Measurements from ENCODE around the gene NLRP14.

Gene NLRP14

GRCh38 chr11:7050191-7050590 lies 29.9 kb downstream of the NLRP14 start:
- DNase-seq (ENCODE audit: low read depth), result no peak

DNA sequence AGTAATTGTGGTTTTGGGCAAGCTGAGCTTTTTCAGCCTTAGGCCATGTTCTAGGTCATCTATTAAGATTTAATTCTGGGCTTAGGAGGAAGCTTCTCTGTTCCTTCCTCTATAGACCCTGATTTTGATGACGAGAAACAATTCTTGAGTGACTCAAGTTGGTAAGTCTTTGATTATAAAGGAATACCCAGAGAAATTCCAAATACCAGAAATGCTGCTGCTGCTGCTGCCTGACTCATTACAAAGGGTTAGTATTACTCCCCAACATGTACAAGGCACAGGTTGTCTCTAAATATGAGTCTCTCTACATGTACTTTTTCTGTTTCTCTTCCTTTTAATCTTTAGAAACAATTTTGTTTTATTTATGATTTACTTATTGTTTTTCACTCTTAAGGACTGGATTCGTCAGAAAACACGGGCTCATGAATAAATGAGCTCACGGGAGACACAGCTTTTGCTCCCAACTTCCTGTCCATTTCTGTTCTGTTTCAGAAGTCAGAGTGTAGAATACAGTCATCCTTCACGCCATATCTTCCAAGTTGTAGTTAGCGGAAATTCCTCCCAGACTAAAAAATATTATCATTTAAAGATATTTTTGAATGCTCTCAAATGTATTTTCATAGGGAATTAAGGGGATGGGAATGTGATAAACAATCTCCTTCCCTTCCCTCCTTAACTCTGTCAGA lies 36.7 kb downstream of the NLRP14 start:
- DNase-seq (ENCODE audit: low read depth), result no peak

DNA sequence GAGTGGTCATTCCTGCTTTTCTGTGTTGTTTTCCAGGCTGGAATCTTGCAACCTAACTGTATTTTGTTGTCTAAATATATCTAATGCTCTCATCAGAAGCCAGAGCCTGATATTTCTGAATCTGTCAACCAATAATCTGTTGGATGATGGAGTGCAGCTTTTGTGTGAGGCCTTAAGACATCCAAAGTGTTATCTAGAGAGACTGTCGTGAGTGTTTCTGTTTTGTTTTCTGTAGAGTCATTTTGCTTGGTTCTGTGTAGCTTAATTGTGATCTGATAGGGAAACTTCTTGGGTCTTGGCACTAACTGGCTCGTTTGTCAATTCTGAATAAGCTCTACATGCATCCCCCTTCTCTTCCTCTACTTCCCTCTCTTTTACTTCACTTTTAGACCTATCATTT lies 37.4 kb downstream of the NLRP14 start:
- DNase-seq (ENCODE audit: low read depth), result no peak

DNA sequence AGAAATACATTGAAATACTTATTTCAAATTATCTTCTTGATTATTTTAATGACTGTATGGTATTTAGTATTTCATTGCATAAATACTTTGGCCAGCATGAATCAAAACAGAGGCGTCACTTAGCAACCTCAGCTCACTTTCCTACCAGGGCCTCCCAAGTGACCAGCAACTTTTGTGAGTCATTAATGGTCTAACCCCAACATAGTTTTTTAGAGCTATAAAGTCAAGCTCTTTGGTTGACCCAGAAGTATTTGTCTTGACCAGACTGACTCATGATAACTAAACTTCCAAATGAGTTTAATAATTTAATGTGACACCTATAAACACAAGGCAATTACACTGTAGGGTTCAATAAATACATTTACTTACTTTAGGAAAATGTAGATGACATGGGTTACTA lies 40.6 kb downstream of the NLRP14 start:
- DNase-seq (ENCODE audit: low read depth), result no peak

DNA sequence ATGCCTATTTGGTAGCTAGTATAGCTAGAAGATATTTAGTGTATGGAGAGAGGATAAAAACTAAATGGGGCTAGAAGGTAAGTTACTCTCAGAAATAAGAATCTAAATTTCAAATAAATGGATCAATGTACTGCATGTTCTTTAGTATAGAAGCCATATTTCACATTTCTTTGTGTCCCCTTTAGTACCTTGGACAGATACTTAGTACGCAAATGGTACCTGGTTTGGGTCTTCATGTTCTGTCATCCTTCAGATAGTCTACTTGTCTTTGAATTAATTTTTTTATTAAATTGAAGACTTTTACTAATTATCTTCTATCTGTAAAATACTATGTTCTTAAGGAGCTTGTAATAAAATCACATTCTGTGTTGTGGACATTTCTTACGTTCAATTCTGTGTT lies 42.3 kb downstream of the NLRP14 start:
- DNase-seq (ENCODE audit: low read depth), result no peak

- no peak for DNase-seq (ENCODE audit: low read depth)
Observed at GRCh38 chr11:7072401-7073028, 52.2 kb downstream of the NLRP14 start.

DNA sequence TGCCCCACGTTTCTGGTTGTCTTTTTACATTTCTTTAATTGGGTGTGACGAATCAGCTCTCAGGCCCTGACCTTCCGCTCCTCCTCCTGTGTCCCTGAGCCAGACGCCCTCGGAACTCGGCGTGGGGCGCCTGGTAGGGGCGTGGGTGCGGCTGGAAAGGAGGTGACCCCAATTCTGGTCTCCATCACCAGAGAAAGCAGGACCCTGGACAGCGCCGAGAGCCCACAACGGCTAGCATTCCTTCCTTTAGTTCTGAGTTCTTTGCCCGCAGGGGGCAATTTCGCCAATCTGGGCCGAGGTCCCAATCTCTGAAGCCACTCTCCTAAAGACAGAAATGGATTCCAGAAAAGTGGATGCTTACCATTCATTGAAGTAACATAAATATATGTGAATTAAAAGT lies 56.8 kb downstream of the NLRP14 start:
- no peak for DNase-seq (ENCODE audit: low read depth)

- DNase-seq (ENCODE audit: low read depth), result peak; percentile 18
Observed at GRCh38 chr11:7079545-7080135, 59.4 kb downstream of the NLRP14 start.

DNA sequence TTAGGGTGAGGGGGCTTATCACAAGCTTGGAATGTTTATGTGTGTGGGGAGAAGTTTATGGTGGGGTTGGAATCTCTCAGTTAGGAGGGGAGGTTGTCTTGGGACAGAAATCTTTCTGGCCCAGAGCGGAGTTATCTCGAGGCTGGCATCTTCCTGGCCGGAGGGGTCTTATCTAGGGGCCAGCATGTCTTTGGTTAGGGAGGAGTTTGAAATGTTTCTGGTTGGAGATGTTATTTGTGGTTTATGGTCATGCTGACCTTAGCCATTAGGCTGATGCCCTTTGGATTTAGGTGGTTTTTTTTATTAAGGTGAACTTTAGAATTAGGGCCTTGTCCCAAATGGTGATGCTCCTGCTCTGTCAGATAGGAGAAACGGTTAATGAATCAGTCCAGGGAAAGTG lies 60.6 kb downstream of the NLRP14 start:
- no peak for DNase-seq (ENCODE audit: low read depth)

DNA sequence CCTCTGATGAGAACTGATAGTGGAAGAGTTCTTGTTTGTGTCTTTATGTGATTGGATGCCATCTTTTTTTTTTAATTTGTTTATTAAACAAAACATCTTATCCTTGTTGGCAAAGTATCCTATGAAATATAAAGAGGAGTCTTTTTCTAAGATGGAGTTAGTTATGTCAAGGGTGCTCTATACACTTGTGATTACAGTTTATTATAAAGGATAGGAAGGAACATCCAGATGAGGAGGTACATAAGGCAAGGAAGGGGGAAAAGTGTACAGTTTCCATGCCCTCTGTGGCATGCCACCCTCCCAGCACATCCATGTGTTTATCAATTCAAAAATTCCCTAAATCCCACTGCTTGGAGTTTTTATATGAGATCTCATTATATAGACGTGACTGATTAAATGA lies 61.2 kb downstream of the NLRP14 start:
- DNase-seq (ENCODE audit: low read depth), result no peak

GRCh38 chr11:7088921-7089320 lies 68.6 kb downstream of the NLRP14 start, which contains the start of gene RBMXL2:
RBMXL2 (plus strand) TSS chr11:7088998; CDS start chr11:7089121, 123 bp downstream.
- DNase-seq (ENCODE audit: low read depth), result no peak

GRCh38 chr11:7089328-7090251 lies 69.3 kb downstream of the NLRP14 start:
- DNase-seq (ENCODE audit: low read depth), result no peak

GRCh38 chr11:7098235-7098832 lies 78.1 kb downstream of the NLRP14 start:
- DNase-seq (ENCODE audit: low read depth), result peak; percentile 22

GRCh38 chr11:7115780-7116179 lies 95.5 kb downstream of the NLRP14 start:
- no peak for DNase-seq (ENCODE audit: low read depth)

- DNase-seq (ENCODE audit: low read depth), result no peak
Observed at GRCh38 chr11:7116370-7116769, 96.1 kb downstream of the NLRP14 start.

All from CMK (cell line).